Activated CD4-positive, alpha-beta T cell treated with anti-CD3 and anti-CD28 coated beads, Interleukin-2, amount 50 U/mL, for 24 hours (primary cell): ENCODE results near the gene CCDC40.

ENCODE experiments used
- DNase-seq, 2 donors: peaks; one replicate each; pipeline ENCODE4 v3.0.0-alpha.2; 2020; ENCODE audit warnings: low read depth in 1 of 2, low spot score in 1 of 2

CCDC40 gene

GRCh38 chr17:80017226-80018010 lies 19.0 kb upstream of the CCDC40 start:
- no peak for DNase-seq

- DNase-seq = no peak
Measured at GRCh38 chr17:80018917-80019651, 17.4 kb upstream of the CCDC40 start.

GRCh38 chr17:80021600-80021999 lies 14.8 kb upstream of the CCDC40 start:
- DNase-seq = no peak

GRCh38 chr17:80023481-80024205 lies 12.8 kb upstream of the CCDC40 start:
- DNase-seq = no peak

- no peak for DNase-seq
Measured at GRCh38 chr17:80024206-80024972, 12.1 kb upstream of the CCDC40 start.

- DNase-seq = no peak
Measured at GRCh38 chr17:80025140-80025539, 11.3 kb upstream of the CCDC40 start.

GRCh38 chr17:80025796-80026195 lies 10.6 kb upstream of the CCDC40 start:
- no peak for DNase-seq

GRCh38 chr17:80026359-80027042 lies 9.9 kb upstream of the CCDC40 start:
- no peak for DNase-seq

GRCh38 chr17:80027043-80027435 lies 9.4 kb upstream of the CCDC40 start:
- DNase-seq = no peak

- no peak for DNase-seq
Measured at GRCh38 chr17:80028030-80028429, 8.4 kb upstream of the CCDC40 start.

GRCh38 chr17:80029258-80029974 lies 7.0 kb upstream of the CCDC40 start:
- no peak for DNase-seq

- no peak for DNase-seq
Measured at GRCh38 chr17:80030730-80031410, 5.6 kb upstream of the CCDC40 start.

- no peak for DNase-seq
Measured at GRCh38 chr17:80031691-80032430, 4.6 kb upstream of the CCDC40 start.

- DNase-seq = no peak
Measured at GRCh38 chr17:80032614-80033171, 3.7 kb upstream of the CCDC40 start.

GRCh38 chr17:80033840-80034239 lies 2.6 kb upstream of the CCDC40 start:
- DNase-seq = no peak

GRCh38 chr17:80034791-80035686 lies 1.4 kb upstream of the CCDC40 start:
- peak; percentile 7 to 10 for DNase-seq

- no peak for DNase-seq
Measured at GRCh38 chr17:80035687-80035936, 830 bp upstream of the CCDC40 start, which contains the start of gene TBC1D16. TSS of gene TBC1D16 (minus strand) at chr17:80035872. CDS start at chr17:80013547, 22,325 bp downstream.
